ENCODE measurements around the gene PTOV1. TPM values are rescaled to one million over a fixed set of nuclear protein-coding genes. Genes with fewer than 3 reads are reported as not detected.
A peak's percentile ranks its signal among the peaks of the same experiment; 100 is the strongest.

Gene PTOV1
- total RNA-seq, 3 donors from 2014 or later, result 92.8 to 171 (median 107) TPM

- no peak for ATAC-seq
- DNase-seq, result no peak
- H3K4me3 ChIP-seq, result no peak overlapping the region
- no peaks in the 10 kb centered on the region for H3K36me3 ChIP-seq (ENCODE audit: low read depth)
- TF ChIP-seq CTCF (IDR thresholded peaks at IDR 0.05), result no peak
- no peaks in the 10 kb centered on the region for H3K9me3 ChIP-seq
- intact Hi-C loops (cut with DNase I, micrococcal nuclease), result no loop called here
- peaks cover 2% of the 10 kb centered on the region for H3K4me1 ChIP-seq (ENCODE audit: low read depth)
These were observed 44.8 kb downstream of the PTOV1 start for GRCh38 chr19:49895566-49896297.

GRCh38 chr19:49896863-49897621 is 46.1 kb downstream of the PTOV1 start, which contains the start of gene IL4I1:
TSS of gene IL4I1 (minus strand) at chr19:49896887. CDS start at chr19:49896160, 727 bp downstream.
- no peak for TF ChIP-seq CTCF (IDR thresholded peaks at IDR 0.05)
- peak in 1 of 3 donors; percentile 51 for DNase-seq
- intact Hi-C loops (cut with DNase I, micrococcal nuclease), result no loop called here
- ATAC-seq, result peak; percentile 63
- Histone ChIP-seq H3K4me3 (no peak within 1 kb of the TSS), H3K9me3 (no peaks in the 10 kb centered on the region), H3K4me1 (ENCODE audit: low read depth) (peaks cover 2% of the 10 kb centered on the region), H3K36me3 (ENCODE audit: low read depth) (no peaks in the 10 kb centered on the region)

- intact Hi-C loops (cut with DNase I, micrococcal nuclease), result no loop called here
- Histone ChIP-seq H3K9me3 (no peaks in the 10 kb centered on the region), H3K36me3 (ENCODE audit: low read depth) (no peaks in the 10 kb centered on the region), H3K4me1 (ENCODE audit: low read depth) (no peaks in the 10 kb centered on the region), H3K4me3 (no peak overlapping the region)
- ATAC-seq (no peak), DNase-seq (no peak)
- no peak for TF ChIP-seq CTCF (IDR thresholded peaks at IDR 0.05)
These were observed 53.2 kb downstream of the PTOV1 start for GRCh38 chr19:49904136-49904535.

GRCh38 chr19:49906879-49907564 is 56.1 kb downstream of the PTOV1 start:
- Histone ChIP-seq H3K9me3 (no peaks in the 10 kb centered on the region), H3K36me3 (ENCODE audit: low read depth) (no peaks in the 10 kb centered on the region), H3K4me1 (ENCODE audit: low read depth) (no peaks in the 10 kb centered on the region), H3K4me3 (no peak overlapping the region)
- TF ChIP-seq CTCF (IDR thresholded peaks at IDR 0.05), result no peak
- no peak for DNase-seq
- intact Hi-C loops (cut with DNase I, micrococcal nuclease), result no loop called here
- no peak for ATAC-seq

- DNase-seq, result no peak
- H3K36me3 ChIP-seq (ENCODE audit: low read depth), result no peaks in the 10 kb centered on the region
- ATAC-seq, result peak; percentile 23
- H3K4me3 ChIP-seq, result no peak overlapping the region
- no peak for TF ChIP-seq CTCF (IDR thresholded peaks at IDR 0.05)
- intact Hi-C loops (cut with DNase I, micrococcal nuclease), result no loop called here
- H3K9me3 ChIP-seq, result no peaks in the 10 kb centered on the region
- H3K4me1 ChIP-seq (ENCODE audit: low read depth), result no peaks in the 10 kb centered on the region
These were observed 56.9 kb downstream of the PTOV1 start for GRCh38 chr19:49907745-49908446.

All from mucosa of descending colon (tissue), 3 donors.